Endothelial cell of umbilical vein (primary cell): ENCODE results near the gene IQCB1.
"Not testable (repeated sequence)": the region's sequence is repeated elsewhere in the genome, so short reads cannot be mapped to it uniquely, and the experiment has no call there.

Experiments
- CTCF ChIP-seq, 2 donors: IDR thresholded peaks; 1 replicate in 1 of 2; 2 replicates in 1 of 2; pipeline ENCODE4 v1.5.1; 2011; ENCODE audit warnings: low read length in 2 of 2, mild to moderate bottlenecking in 2 of 2, moderate library complexity in 2 of 2, control low read depth in 1 of 2, inconsistent platforms in 1 of 2, low read depth in 1 of 2; ENCODE audit not compliant: insufficient read depth in 1 of 2; ENCODE audit errors: extremely low read depth in 1 of 2
- EZH2 ChIP-seq: IDR thresholded peaks from 2 replicates; pipeline ENCODE4 v1.6.1; 2012; ENCODE audit warnings: borderline replicate concordance, low read depth, mild to moderate bottlenecking, moderate library complexity, low read length, inconsistent platforms; ENCODE audit not compliant: severe bottlenecking
- POLR2A ChIP-seq: IDR thresholded peaks from 2 replicates; pipeline ENCODE4 v1.6.1; 2012; ENCODE audit warnings: low read depth, mild to moderate bottlenecking, control low read depth, low read length

- TF ChIP-seq CTCF (IDR thresholded peaks at IDR 0.05; ENCODE audit: extremely low read depth in 1 of 2, insufficient read depth in 1 of 2, low read depth in 1 of 2, low read length in 2 of 2); EZH2; POLR2A: not testable (repeated sequence)
Observed at GRCh38 chr3:121857778-121858177, 22.9 kb upstream of the IQCB1 start.
